HG03354 (cell line): ENCODE results near the gene SLC35A4.

Experiments used
- ATAC-seq: cut with Tn5 transposase; IDR thresholded peaks from one replicate; pipeline ENCODE4 v1.9.1; 2021; ENCODE audit warnings: mild to moderate bottlenecking; ENCODE audit not compliant: unreplicated experiment, poor library complexity, severe bottlenecking

Gene SLC35A4, protein sequence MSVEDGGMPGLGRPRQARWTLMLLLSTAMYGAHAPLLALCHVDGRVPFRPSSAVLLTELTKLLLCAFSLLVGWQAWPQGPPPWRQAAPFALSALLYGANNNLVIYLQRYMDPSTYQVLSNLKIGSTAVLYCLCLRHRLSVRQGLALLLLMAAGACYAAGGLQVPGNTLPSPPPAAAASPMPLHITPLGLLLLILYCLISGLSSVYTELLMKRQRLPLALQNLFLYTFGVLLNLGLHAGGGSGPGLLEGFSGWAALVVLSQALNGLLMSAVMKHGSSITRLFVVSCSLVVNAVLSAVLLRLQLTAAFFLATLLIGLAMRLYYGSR

DNA sequence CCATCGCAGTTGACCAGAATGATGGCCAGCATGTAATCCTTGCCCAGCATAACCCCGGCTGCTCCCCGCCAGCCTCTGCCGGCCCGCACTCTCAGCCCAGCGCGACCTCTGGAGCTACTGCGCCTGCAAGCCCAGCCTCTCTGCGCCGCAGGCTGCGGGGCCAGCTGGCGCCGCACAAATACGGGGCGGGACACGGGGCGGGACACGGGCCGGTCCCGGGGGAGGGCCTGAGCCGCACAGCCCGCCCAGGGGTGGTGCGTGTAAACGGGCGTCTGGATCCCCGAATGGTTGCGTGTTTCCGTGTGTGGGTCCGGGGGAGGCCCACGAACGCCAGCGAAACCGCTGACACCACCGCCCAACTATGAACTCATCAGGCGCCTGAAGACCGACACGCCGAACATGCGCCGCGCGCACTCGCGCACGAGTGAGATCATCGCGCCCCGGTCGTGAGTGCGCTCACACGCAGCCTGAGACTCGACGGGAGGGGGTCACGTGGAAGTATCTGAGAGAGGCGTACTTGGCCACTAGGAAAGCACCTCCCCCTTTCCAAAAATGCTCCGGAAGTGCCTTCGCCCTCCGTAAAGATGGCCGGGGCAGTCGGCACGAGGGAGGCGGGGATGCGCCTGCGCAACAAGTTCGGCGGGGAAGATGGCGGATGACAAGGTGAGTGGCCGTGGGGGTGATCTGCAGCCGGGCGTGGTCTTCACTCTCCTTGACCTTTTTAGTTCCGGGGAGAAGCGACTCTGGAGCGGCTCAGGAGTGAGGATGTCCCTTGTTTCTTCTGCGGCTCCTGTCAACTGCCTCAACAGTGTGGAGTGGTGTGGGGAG lies at the start of gene SLC35A4, which contains the start of gene APBB3:
TSS of gene SLC35A4 (plus strand) at position 633 of the 828 bp plus-strand sequence. CDS start 2,342 bp downstream, outside the sequence.
TSS of gene APBB3 (minus strand) at position 403 of the 828 bp plus-strand sequence. CDS start at position 50, 353 bp downstream.
- ATAC-seq: peak; percentile 93

DNA sequence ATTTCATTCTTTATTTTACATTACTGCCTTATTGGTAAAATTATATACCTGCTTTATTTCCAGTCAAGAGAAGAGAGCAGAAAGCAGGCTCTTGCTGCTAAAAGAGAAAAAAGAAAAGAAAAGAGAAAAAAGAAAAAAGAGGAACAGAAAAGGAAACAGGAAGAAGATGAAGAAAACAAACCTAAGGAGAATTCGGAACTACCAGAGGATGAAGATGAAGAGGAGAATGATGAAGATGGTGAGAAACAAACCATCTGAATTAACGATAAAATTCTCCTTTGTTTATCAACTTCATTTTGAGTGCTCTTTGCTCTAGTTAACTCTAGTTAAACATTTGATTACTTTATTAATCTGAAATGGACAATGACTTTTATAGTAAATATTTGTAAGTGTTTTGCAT lies 40.6 kb upstream of the SLC35A4 start:
- ATAC-seq: no peak

DNA sequence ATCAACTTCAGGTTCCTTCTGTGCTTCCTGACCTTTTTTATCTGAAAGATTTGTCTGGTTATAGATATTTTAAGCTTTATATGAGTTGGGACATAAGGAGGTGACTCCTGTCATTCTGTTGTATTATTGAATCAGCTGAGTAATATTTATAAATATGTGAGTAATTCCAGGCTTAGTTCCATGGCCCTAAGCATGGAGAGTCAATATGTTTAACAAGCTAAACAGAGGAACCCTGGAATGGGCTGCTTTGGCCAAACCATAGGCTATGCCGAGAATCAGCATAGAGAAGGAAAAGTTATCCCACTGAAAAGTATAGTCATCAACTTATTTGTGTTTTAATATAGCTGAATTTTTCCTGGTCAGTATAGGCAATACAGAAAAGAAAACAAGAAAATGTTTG lies 24.4 kb upstream of the SLC35A4 start:
- ATAC-seq: no peak

DNA sequence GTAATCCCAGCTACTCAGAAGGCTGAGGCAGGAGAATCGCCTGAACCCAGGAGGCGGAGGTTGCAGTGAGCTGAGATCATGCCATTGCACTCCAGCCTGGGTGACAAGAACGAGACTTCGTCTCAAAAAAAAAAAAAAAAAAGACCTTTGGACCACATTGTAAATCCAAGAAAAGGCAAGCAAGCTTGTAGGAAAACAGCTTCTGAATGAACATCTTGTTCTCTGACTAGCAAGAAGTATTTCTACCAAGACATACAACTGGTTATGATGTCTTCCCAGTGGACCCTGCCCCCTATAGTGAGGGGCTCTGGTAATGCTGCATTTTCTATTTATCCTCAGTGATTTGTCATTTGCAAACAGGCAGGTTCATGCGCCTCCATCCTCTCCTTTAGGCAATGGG lies 21.7 kb upstream of the SLC35A4 start:
- ATAC-seq: no peak

DNA sequence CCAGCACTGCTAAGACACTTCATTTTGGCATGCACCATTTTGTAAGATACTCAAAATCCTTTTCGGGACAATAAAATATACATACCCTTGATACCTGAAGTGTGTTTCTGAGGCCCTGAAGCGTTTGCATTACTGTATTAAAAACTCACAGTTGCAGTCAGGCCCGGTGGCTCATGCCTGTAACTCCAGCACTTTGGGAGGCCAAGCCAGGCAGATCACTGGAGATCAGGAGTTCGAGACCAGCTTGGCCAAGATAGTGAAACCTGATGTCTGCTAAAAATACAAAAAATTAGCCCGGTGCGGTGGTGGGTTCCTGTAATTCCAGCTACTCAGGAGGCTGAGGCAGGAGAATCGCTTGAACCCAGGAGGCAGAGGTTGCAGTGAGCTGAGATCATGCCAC lies 19.6 kb upstream of the SLC35A4 start:
- ATAC-seq: no peak

DNA sequence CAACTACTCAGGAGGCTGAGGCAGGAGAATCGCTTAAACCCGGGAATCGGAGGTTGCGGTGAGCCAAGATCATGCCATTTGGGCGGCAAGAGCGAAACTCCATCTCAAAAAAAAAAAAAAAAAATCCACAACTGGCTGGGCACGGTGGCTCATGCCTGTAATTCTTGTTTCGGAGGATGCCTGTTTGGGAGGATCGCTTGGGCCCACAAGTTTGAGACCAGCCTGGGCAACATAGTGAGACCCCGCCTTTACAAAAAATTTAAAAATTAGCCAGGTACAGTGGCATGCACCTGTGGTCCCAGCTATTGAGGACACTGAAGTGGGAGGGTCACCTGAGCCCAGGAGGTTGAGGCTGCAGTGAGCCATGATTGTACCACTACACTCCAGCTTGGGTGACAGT lies 19.0 kb upstream of the SLC35A4 start:
- ATAC-seq: no peak

DNA sequence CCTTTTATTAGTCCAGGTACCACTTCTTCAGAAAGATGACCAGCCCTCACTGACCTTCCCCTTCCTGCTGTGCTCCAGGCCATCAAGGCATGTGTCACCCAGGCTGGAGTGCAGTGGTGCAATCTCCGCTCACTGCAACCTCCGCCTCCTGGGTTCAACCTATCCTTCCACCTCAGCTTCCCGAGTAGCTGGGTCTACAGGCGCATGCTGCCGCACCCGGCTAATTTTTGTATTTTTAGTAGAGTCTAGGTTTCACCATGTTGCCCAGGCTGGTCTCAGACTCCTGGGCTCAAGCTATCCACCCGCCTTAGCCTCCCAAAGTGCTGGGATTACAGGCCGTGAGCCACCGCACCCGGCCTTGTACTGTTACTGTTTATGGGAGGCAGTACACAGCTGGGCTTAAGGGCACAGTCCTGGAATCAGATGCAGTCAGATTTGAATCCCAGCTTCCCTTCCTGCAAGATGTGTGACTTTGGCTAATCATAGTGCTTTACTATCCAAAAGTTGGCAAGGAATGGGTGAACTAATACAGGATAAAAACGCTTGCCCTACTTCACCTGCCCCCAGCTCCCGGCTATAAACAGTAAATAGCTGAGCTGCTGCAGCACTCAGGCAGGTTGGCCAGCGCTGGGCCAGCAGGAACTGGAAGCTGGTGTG lies 17.6 kb upstream of the SLC35A4 start:
- peak; percentile 1 for ATAC-seq

DNA sequence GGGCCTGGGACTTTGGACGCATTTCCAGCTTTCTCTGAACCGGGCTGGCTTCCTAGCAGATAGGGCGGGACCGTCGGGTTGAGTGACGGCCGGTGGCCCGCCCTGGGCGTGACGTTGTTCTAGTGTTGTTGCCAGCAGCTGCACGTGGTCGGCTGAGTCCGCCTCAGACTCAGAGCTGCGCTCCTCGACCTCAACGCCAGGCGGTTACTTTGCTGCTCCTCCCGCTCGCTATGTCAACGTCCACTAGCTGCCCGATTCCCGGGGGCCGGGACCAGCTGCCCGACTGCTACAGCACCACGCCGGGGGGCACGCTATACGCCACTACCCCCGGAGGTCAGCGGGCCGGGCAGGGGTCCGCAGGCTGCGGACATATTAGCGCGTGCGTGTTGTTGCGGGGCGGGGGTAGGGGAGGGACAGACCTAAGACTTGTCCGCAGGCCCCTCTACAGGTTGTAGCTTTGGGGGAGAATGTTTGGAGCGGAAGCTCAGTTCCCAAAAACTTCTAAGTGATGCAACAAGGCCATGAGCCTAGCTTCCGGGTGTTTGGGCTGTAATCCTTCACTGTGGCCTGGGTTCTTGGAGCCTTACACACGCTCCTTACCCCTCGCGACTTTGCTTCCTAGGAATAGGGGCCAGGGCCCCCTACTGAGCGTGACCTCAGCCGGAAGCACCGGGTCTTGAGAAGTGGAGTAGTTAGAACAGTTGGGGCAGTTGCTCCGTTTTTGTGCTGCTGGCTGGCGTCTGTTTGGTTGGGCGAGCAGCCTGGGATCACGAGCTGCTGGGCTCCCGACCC lies 16.9 kb upstream of the SLC35A4 start, which contains the start of gene EIF4EBP3:
TSS of gene EIF4EBP3 (plus strand) at position 155 of the 792 bp plus-strand sequence. CDS start at position 231, 76 bp downstream.
- ATAC-seq: peak; percentile 100

DNA sequence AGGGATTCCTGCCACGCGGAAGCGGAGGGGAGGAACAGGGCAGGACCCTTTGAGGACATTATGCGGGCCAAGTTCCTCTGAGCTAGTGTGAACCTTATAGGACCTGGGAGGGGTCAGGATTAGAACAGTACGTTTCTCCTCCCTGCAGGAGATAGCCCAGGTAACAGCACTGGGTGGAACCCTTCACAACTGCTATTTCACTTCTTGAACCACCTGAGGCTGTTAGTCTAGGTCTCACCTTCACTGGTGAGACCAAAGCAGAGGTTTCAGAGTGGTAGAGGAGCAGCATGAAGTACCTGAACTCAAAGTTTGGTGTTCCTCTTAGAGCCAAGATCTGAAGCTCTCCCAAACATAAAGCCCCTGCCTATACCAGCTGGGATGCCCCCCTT lies 16.3 kb upstream of the SLC35A4 start:
- peak; percentile 4 for ATAC-seq

DNA sequence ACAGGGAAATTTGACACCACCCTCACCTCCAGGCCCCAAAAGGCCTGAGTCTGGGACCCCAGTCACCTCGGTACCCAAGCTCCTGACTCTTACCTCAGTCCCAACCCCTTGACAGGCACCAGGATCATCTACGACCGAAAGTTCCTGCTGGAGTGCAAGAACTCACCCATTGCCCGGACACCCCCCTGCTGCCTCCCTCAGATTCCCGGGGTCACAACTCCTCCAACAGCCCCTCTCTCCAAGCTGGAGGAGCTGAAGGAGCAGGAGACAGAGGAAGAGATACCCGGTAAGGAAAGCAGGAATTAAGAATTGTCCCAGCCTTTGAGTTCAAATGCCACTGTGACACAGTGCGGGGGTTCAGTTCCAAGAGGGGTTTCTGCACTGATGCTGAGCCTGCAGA lies 15.8 kb upstream of the SLC35A4 start:
- ATAC-seq: no peak

DNA sequence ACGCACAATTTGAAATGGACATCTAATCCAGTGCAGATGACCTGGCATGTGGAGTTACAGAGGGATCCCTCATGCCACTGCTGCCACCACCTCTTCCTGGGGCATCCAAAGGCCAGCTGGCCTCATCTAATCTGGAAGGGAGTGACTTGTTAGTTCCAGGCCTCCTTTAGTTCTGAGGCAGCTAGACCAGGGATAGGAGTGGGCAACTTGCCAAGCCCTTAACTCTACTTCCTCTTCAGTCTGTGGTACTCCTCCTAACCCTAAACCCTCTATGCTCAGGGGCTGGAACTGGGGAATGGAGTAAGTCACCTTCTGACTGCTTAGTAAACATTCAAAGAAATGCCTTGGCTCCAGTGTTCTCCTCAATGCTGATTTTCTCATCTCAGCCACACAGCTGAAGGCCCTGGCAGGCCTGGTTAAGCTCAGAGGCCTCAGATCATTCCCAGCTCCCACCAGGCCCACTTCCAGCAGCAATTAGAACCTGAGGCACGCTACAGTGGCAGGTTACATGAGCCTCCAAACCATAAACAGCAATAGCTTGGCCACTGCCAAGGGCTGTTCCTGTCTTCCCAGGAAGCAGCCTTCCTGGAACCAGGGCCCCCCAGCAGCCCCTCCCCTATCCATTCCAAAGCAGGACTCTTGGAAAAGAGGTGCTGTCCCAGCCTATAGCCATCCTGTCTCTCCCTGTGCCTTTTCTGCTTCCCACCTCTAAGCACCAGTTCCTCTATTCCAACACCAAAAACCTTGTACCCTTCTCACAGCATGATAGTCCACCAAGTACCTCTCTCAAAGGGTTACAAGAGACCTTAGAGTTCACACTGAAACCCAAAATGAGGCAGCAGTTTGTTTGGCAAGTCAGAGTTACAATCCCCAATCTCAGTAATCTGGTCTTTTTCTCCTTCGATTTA lies 15.1 kb upstream of the SLC35A4 start:
- no peak for ATAC-seq

DNA sequence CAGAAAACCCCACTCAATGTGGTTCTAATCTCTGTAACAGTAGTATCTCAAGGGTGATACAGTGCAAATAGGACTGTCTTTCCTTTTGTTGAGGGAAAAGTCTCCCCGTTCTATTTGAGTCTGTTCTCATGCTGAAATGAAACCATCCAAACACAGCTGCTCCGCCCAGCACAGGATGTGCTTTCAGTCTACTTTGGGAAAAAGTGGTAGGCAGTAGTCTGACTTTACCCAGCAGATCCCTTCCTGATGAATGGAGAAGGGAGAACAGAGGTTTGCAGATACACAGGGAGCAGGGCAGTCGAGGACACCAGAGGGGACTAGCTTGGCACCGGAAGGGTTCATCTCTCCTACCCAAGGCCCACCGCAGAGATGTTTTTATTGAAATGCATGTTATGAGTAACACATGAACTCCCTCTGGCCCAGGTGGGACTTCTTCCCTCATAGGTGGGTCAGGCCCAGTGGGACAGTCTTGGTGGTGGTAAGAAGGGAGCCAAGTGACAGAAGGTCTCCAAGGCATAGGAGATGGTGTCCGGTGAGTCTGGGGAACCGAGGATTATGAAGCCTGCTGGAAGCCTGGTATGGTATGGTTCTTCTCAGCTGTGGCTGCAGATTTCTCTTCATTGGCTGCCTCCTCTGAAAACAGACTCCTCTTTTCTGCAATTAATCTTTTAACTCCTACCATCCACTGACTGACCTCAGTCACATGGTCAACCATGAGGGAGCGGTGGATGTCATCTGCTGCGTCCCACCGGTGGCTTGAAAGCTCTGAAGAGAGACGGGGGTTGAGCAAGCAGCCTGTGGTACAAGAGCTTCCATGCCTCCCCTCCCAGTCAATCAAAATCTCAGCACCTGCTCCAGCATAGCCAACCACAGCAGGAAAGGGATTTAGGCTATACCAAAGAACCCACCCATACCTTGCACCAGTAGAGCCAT lies 14.2 kb upstream of the SLC35A4 start:
- no peak for ATAC-seq

DNA sequence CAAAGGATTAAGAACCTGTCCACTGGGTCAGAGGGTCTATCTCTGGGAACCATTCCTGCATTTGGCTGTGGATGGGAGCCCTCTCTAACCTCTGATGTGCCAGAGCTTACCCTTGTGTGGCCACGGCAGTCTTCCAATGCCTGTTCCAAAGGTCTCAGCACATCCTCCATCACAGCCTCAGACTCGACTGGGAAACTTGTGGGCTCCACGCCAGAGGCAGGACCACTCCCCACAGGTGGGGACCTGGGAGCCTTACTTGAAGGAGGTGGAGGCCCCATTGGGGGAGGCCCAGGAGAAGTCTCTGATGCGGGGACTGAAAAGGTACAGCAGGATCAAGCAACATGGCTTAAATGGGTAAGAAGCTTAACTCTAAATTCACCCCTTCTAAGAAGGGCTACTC lies 12.8 kb upstream of the SLC35A4 start:
- no peak for ATAC-seq

DNA sequence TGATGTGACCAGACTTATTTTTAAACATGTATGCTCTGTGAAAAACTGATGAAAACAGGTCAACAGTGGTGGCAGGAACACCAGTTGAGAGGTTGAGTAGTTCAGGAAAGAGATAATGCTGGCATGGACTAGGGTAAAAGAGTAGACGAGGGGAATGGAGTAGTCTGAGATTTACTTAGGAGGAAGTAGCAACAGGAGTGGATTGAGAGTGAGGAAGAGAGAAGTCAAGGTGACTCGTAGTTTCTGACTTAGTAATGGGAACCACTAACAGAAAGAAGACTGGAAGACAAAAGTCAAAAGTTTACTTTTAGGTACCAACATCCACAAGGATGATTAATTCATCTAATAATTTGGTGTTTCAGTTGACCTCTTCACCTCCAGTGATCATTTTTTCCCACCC lies 11.0 kb upstream of the SLC35A4 start:
- ATAC-seq: no peak

DNA sequence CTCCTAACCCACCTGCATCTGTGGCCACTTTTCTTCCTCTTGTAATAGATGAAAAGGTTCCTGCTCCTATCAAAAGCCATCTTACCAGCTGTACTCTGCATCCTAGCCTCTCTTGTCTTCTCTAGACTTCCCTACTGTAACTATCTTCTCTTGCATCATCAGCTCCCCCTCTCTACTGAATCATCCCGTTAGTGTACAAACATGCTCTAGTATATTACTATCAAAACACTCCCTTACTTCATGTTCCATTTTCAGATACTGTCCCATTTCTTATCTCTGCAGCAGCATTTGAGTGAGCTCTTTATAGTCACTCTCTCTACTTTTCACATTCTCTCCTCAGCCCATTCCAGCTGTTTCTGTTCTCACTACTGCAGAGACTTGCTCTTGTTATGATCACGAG lies 10.2 kb upstream of the SLC35A4 start:
- ATAC-seq: no peak

DNA sequence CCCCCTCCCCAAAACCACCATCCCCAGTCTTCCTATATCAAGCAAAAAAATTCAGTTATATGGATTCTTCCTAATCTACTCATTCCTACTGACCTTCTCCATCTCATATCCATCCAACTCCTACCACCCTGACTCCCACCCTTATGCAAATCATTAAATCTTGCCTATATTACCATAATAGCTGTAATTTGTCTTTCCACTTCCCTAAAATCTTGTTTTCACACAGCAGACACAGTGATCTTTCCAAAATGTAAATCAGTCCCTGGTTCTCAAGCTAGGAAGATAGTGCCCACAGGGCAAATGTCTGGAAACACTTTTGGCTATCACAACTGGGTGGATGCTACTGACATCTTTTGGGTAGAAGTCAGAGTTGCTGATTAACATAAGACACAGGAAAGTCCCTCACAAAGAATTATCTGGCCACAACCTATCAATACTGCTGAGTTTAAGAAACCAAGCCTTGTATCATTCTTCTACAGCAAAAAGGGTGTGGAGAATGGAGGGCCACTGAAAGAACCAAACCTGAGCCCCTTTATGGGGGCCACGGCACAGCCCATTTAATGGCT lies 8.8 kb upstream of the SLC35A4 start:
- peak; percentile 30 for ATAC-seq

DNA sequence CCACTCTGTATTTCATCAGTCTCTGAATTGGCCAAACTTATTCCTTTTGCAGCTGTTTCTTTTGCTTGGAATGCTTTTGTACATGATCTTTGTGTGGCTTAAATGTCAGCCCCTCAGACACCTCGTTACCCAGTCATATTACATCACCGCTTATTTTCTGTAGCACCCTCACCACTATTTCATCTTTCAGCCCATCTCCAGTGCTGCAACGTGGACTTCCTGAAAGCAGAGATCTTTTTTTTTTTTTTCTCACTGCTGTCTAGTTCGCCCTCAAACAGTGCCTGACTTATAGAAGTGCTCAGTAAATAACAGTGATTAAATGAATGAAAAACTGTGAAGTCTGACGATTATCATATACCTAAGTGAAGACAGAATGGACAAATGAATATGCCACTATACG lies 8.2 kb upstream of the SLC35A4 start:
- ATAC-seq: no peak
